GM23338 (cell line): ENCODE results near the gene PPP1R12C. TPM values are rescaled to one million over a fixed set of nuclear protein-coding genes. Genes with fewer than 3 reads are reported as not detected.

Experiments
- ATAC-seq: fragments of 200-7000 bp; cut with Tn5 transposase; 3 replicates; pipeline ENCODE4 v1.9.1; 2020
- DNase-seq: peaks from one replicate; pipeline ENCODE4 v3.0.0-alpha.2; 2015; ENCODE audit warnings: low spot score
- H2AFZ ChIP-seq: fragments of 200-600 bp; sonication (generic); 2 replicates; pipeline ENCODE4 v1.8.0; 2016; ENCODE audit warnings: antibody characterized with exemption, mild to moderate bottlenecking, moderate library complexity
- H3F3A ChIP-seq: fragments of 200-600 bp; sonication (generic); replicated peaks from 2 replicates; pipeline ENCODE4 v1.8.0; 2017; ENCODE audit warnings: antibody characterized with exemption, mixed run types, low read depth
- H3K27ac ChIP-seq: fragments of 200-600 bp; sonication (generic); 2 replicates; pipeline ENCODE4 v1.6.1; 2016; ENCODE audit warnings: low read depth
- H3K27me3 ChIP-seq: fragments of 200-600 bp; sonication (generic); 2 replicates; pipeline ENCODE4 v1.8.0; 2016; ENCODE audit warnings: mild to moderate bottlenecking, mixed run types, moderate library complexity; ENCODE audit not compliant: insufficient read depth
- H3K36me3 ChIP-seq: fragments of 200-600 bp; sonication (generic); 2 replicates; pipeline ENCODE4 v1.8.0; 2016; ENCODE audit warnings: mild to moderate bottlenecking; ENCODE audit not compliant: insufficient read depth
- H3K4me1 ChIP-seq: fragments of 200-600 bp; sonication (generic); 2 replicates; pipeline ENCODE4 v1.8.0; 2016; ENCODE audit warnings: mild to moderate bottlenecking, moderate library complexity; ENCODE audit not compliant: insufficient read depth
- H3K4me2 ChIP-seq: fragments of 200-600 bp; sonication (generic); 2 replicates; pipeline ENCODE4 v1.7.1; 2017; ENCODE audit warnings: mixed run types
- H3K4me3 ChIP-seq: fragments of 200-600 bp; sonication (generic); 2 replicates; pipeline ENCODE4 v1.6.1; 2016; ENCODE audit warnings: mixed run types
- H3K79me2 ChIP-seq: fragments of 200-600 bp; sonication (generic); replicated peaks from 2 replicates; pipeline ENCODE4 v1.8.0; 2017; ENCODE audit warnings: mild to moderate bottlenecking; ENCODE audit not compliant: insufficient read depth
- H3K9me2 ChIP-seq: fragments of 200-600 bp; sonication (generic); 2 replicates; pipeline ENCODE4 v1.8.0; 2017; ENCODE audit not compliant: insufficient read depth
- H4K20me1 ChIP-seq: fragments of 200-600 bp; sonication (generic); replicated peaks from 2 replicates; pipeline ENCODE4 v1.8.0; 2017; ENCODE audit warnings: mild to moderate bottlenecking; ENCODE audit not compliant: insufficient read depth
- H3K27ac Mint-ChIP-seq: 2 replicates; pipeline ENCODE4 v1.8.0; 2020; ENCODE audit warnings: inconsistent platforms, mild to moderate bottlenecking, moderate library complexity, mixed read lengths
- H3K27me3 Mint-ChIP-seq: 3 replicates; pipeline ENCODE4 v1.8.0; 2022; ENCODE audit warnings: low read depth, mild to moderate bottlenecking, moderate library complexity, mixed read lengths, inconsistent platforms; ENCODE audit not compliant: insufficient read depth, poor library complexity
- H3K36me3 Mint-ChIP-seq: 3 replicates; pipeline ENCODE4 v1.8.0; 2021; ENCODE audit warnings: low read depth, mild to moderate bottlenecking, inconsistent platforms, moderate library complexity, mixed read lengths
- H3K4me1 Mint-ChIP-seq: 3 replicates; pipeline ENCODE4 v1.8.0; 2020; ENCODE audit warnings: mild to moderate bottlenecking, inconsistent platforms, mixed read lengths
- H3K4me3 Mint-ChIP-seq: 3 replicates; pipeline ENCODE4 v1.8.0; 2021; ENCODE audit warnings: moderate library complexity, mild to moderate bottlenecking, inconsistent platforms, mixed read lengths
- H3K9me3 Mint-ChIP-seq: 3 replicates; pipeline ENCODE4 v1.8.0; 2020; ENCODE audit warnings: moderate library complexity, mild to moderate bottlenecking, inconsistent platforms, mixed read lengths
- ETS1 ChIP-seq: IDR thresholded peaks from 2 replicates; pipeline ENCODE4 v1.6.1; 2016; ENCODE audit warnings: antibody characterized with exemption
- EZH2 ChIP-seq: fragments of 200-600 bp; sonication (generic); IDR thresholded peaks from one replicate; pipeline ENCODE4 v1.8.0; 2017; ENCODE audit warnings: antibody characterized with exemption, mild to moderate bottlenecking, low read depth; ENCODE audit not compliant: unreplicated experiment
- JUNB ChIP-seq: IDR thresholded peaks from one replicate; pipeline ENCODE4 v1.6.1; 2016; ENCODE audit warnings: antibody characterized with exemption; ENCODE audit not compliant: unreplicated experiment
- NANOG ChIP-seq: IDR thresholded peaks from 2 replicates; pipeline ENCODE4 v1.6.1; 2016; ENCODE audit warnings: antibody characterized with exemption, borderline replicate concordance
- STAT1 ChIP-seq: IDR thresholded peaks from one replicate; pipeline ENCODE4 v1.6.1; 2016; ENCODE audit warnings: antibody characterized with exemption; ENCODE audit not compliant: unreplicated experiment
- ZNF114 ChIP-seq: fragments of 250-450 bp; sonication (Bioruptor Pico); IDR thresholded peaks from 2 replicates; pipeline ENCODE4 v1.5.0; 2020; ENCODE audit warnings: mild to moderate bottlenecking, moderate library complexity
- ZNF331 ChIP-seq: fragments of 250-450 bp; sonication (Bioruptor Pico); IDR thresholded peaks from 2 replicates; pipeline ENCODE4 v1.5.0; 2020; ENCODE audit warnings: low read depth, mild to moderate bottlenecking, moderate library complexity
- ZNF462 ChIP-seq: fragments of 250-450 bp; sonication (Bioruptor Pico); IDR thresholded peaks from 2 replicates; pipeline ENCODE4 v1.5.0; 2020; ENCODE audit warnings: mild to moderate bottlenecking, moderate library complexity
- polyA plus RNA-seq: library from polyadenylated mRNA; unstranded; fragments of >200 nt; fragmentation: Nextera tagmentation; extraction: Ambion mirVana; gene quantifications from 2 replicates; pipeline ENCODE4 v1.2.1, GENCODE V29; 2016
- total RNA-seq: library from RNA; depleted of rRNA; stranded (reverse); fragments of >200 nt; shearing (Covaris generic); gene quantifications from 2 replicates; pipeline ENCODE4 v1.2.3, GENCODE V29; 2014

The PPP1R12C gene
- total and polyA plus RNA-seq, 2 experiments from 2014 or later, result 33.2 to 83.9 TPM

- TF ChIP-seq ZNF462, result no peak
These were observed 27.8 kb upstream of the PPP1R12C start (continued) for GRCh38 chr19:55145232-55145631.

- H3K4me3 ChIP-seq, result peak overlapping the region; percentile 46
- Mint-ChIP-seq H3K4me3 (peak overlapping the region; percentile 78), H3K9me3 (no peaks in the 10 kb centered on the region; the same call in 2 of the 3 replicates)
- TF ChIP-seq ZNF114, result no peak
- TF ChIP-seq STAT1, result no peak
- no peak for TF ChIP-seq JUNB
- TF ChIP-seq EZH2, result no peak
- no peak for TF ChIP-seq ZNF462
- TF ChIP-seq NANOG, result no peak
- no peak for TF ChIP-seq ZNF331 (CRISPR knock-in tag)
- no peak for TF ChIP-seq ETS1
These were observed 24.3 kb upstream of the PPP1R12C start for GRCh38 chr19:55141696-55142095.

More at GRCh38 chr19:55141696-55142095, 24.3 kb upstream of the PPP1R12C start:
- no peak overlapping the region for H3K27ac Mint-ChIP-seq
- Histone ChIP-seq H3K36me3 (no peaks in the 10 kb centered on the region), H3K27me3 (peaks cover 7% of the 10 kb centered on the region; the same call in 1 of the 2 replicates), H3K4me1 (peaks cover 3% of the 10 kb centered on the region; the same call in 1 of the 2 replicates), H2AFZ (peak overlapping the region; percentile 43; the same call in 1 of the 2 replicates), H3F3A (0 out of 2 replicates have a peak, but pooled peaks cover 4% of the 10 kb centered on the region), H4K20me1 (no peaks in the 10 kb centered on the region; the same call in 1 of the 2 replicates), H3K79me2 (no peaks in the 10 kb centered on the region), H3K27ac (no peak overlapping the region), H3K4me2 (peak overlapping the region; percentile 78), H3K9me2 (no peaks in the 10 kb centered on the region)
- peak; percentile 57 for DNase-seq
- H3K27me3 Mint-ChIP-seq, result peaks cover 9% of the 10 kb centered on the region
- peaks cover 18% of the 10 kb centered on the region for H3K36me3 Mint-ChIP-seq
- peak; percentile 13 for ATAC-seq
- peaks cover 17% of the 10 kb centered on the region for H3K4me1 Mint-ChIP-seq
